Testis (tissue), 3 donors: Measurements from ENCODE around the gene CPD. TPM values are rescaled to one million over a fixed set of nuclear protein-coding genes. Genes with fewer than 3 reads are reported as not detected.

Experiments used
- DNase-seq: peaks from one replicate; pipeline ENCODE4 v3.0.0-alpha.2; 2019
- H3K27ac ChIP-seq, 2 donors: fragments of 200-600 bp; sonication (generic); one replicate each; pipeline ENCODE4 v1.5.1; 2019
- H3K27me3 ChIP-seq: fragments of 200-600 bp; sonication (generic); one replicate; pipeline ENCODE4 v1.5.1; 2019
- H3K36me3 ChIP-seq: fragments of 200-600 bp; sonication (generic); one replicate; pipeline ENCODE4 v1.5.1; 2017; ENCODE audit warnings: low read depth; ENCODE audit errors: missing control alignments
- H3K4me1 ChIP-seq: fragments of 200-600 bp; sonication (generic); one replicate; pipeline ENCODE4 v1.5.1; 2019
- H3K4me3 ChIP-seq, 2 donors: fragments of 200-600 bp; sonication (generic); one replicate each; pipeline ENCODE4 v1.5.1; 2017 to 2019
- H3K9me3 ChIP-seq: fragments of 200-600 bp; sonication (generic); one replicate; pipeline ENCODE4 v1.5.1; 2017
- POLR2A ChIP-seq: fragments of 450-650 bp; IDR thresholded peaks from one replicate; pipeline ENCODE4 v1.6.1; 2017; ENCODE audit warnings: antibody characterized with exemption, mild to moderate bottlenecking, moderate library complexity
- WGBS, 2 donors: methylation state at CpG; one replicate each; pipeline ENCODE4 v1.1.5; 2018; 5-methylcytosine and 5-hydroxymethylcytosine counted together
- intact Hi-C: fragments of 100-400 bp; cut with DNase I; formaldehyde crosslinking; loops from one replicate; pipeline ENCODE4 v1.15.1; 2023; ENCODE audit warnings: low total_unique reads
- polyA plus RNA-seq: library from polyadenylated mRNA; stranded (reverse); fragments of 350-450 nt; fragmentation: Illumina TruSeq; extraction: RNeasy Lipid Tissue Mini Kit (QIAGEN cat#74804); gene quantifications from one replicate; pipeline ENCODE4 v1.2.3, GENCODE V29; 2014; ENCODE audit warnings: low read depth, low replicate concordance; ENCODE audit not compliant: insufficient read depth
- total RNA-seq, 2 donors: library from RNA; depleted of rRNA; stranded (reverse); fragments of >200 nt; gene quantifications; one replicate each; pipeline ENCODE4 v1.2.3, GENCODE V29; 2016
- TF ChIP-seq, protein P1 (sequence below), 3 experiments: fragments of 450-650 bp in 2 of 3; fragments of 200-600 bp in 1 of 3; sonication (generic) in 1 of 3; IDR thresholded peaks; one replicate each; pipeline ENCODE4 v1.5.1; 2016 to 2019; ENCODE audit warnings: antibody characterized with exemption in 3 of 3, mild to moderate bottlenecking in 2 of 3, moderate library complexity in 1 of 3

The CPD gene
- total and polyA plus RNA-seq, 3 donors from 2014 or later, result 108 to 194 (median 134) TPM

DNA sequence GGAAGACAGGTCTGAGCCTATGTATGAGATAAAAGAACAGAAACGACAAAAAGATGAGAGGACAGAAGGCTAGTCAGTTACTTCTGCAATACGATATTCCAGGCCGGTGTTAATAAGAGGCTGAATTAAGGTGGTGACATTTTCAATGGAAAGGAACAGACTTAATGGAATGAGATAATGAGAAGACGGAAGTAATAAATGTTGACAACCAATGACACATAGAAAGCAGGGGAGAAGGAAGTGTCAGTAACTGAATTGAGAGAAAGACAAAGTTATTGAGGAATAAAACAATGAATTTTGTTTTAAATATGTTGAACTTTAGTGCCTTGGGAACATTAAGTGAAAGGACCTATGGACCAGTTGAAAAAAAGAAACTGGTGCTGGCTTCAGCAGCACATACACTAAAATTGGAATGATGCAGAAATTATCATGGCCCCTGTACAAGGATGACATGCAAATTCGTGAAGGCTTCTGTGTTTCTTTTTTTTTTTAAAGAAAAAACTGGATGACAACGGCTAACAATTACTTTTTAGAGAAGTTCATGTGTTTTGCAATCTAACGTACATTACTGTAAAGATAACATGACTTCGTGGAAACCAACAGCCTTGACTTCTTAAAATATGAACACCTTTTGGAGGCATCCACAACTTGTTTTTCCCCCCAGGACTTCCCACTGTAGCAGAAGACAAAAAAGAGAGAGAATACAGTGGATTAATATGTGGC is 18.5 kb upstream of the CPD start:
- intact Hi-C loops, result no loop called here
- 77 to 85% methylated on average over 8 of the region's 8 CpGs for WGBS, 2 donors

DNA sequence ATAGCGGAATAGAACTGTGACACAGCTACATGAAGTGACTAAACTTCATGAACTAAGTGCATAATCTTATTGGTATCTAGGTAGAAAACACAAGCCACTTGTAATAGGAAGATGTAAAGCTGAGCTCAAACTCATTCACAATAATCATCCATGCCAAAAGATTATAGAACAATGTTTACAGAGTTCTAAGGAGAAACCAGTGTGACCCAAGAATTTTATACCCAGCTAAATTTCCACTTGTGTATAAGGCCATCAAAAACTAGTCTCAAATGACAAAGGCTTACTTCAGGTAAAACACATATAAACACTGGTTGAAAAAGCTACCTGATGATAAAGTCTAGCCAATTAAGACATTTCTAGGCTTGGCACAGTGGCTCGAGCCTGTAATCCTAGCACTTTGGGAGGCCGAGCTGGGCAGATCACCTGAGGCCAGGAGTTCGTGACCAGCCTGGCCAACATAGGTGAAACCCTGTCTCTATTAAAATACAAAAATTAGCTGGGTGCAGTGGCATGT is 16.9 kb upstream of the CPD start:
- H3K27me3 ChIP-seq, result no peaks in the 10 kb centered on the region
- DNase-seq, result no peak
- 93 to 96% methylated on average over 4 of the region's 4 CpGs for WGBS, 2 donors
- TF ChIP-seq, protein P1, sequence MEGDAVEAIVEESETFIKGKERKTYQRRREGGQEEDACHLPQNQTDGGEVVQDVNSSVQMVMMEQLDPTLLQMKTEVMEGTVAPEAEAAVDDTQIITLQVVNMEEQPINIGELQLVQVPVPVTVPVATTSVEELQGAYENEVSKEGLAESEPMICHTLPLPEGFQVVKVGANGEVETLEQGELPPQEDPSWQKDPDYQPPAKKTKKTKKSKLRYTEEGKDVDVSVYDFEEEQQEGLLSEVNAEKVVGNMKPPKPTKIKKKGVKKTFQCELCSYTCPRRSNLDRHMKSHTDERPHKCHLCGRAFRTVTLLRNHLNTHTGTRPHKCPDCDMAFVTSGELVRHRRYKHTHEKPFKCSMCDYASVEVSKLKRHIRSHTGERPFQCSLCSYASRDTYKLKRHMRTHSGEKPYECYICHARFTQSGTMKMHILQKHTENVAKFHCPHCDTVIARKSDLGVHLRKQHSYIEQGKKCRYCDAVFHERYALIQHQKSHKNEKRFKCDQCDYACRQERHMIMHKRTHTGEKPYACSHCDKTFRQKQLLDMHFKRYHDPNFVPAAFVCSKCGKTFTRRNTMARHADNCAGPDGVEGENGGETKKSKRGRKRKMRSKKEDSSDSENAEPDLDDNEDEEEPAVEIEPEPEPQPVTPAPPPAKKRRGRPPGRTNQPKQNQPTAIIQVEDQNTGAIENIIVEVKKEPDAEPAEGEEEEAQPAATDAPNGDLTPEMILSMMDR (IDR thresholded peaks at IDR 0.05), result no peak
- no peak for TF ChIP-seq POLR2A
- no peak overlapping the region for H3K27ac ChIP-seq
- intact Hi-C loops, result no loop called here
- H3K36me3 ChIP-seq, result no peaks in the 10 kb centered on the region
- no peaks in the 10 kb centered on the region for H3K4me1 ChIP-seq
- no peaks in the 10 kb centered on the region for H3K9me3 ChIP-seq
- H3K4me3 ChIP-seq, result no peak overlapping the region

More for the DNA sequence above, 18.5 kb upstream of the CPD start:
- TF ChIP-seq, protein P1 (IDR thresholded peaks at IDR 0.05), result no peak
- TF ChIP-seq POLR2A, result no peak
- no peaks in the 10 kb centered on the region for H3K9me3 ChIP-seq
- DNase-seq, result no peak
- no peaks in the 10 kb centered on the region for H3K4me1 ChIP-seq
- H3K27ac ChIP-seq, result no peak overlapping the region
- H3K4me3 ChIP-seq, result no peak overlapping the region
- H3K36me3 ChIP-seq, result no peaks in the 10 kb centered on the region
- H3K27me3 ChIP-seq, result no peaks in the 10 kb centered on the region

DNA sequence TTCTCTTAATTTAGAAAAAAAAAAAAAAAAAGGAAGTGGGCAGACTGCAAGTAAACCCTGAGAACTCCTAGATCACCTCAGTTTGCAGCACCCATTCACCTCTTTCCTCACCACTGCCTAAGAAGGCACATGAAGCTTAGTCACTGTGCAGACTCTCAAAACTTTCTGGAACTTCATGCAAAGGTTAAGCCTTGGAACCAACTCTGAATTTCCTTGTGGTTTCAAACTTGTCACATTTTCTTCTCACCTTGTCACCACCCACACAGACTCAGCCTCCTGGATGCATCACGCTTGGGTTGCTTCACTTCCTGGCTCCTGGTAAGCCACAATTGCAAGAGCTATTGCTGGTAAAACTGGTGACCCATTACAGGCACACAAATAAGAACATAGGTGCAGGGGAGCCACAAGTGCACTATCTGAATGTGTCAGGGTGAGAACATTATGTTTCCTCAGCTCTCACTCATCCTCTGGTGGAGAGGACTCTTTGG is 15.0 kb upstream of the CPD start:
- intact Hi-C loops, result no loop called here
- TF ChIP-seq, protein P1 (IDR thresholded peaks at IDR 0.05), result no peak
- TF ChIP-seq POLR2A, result no peak
- Histone ChIP-seq H3K4me1 (no peaks in the 10 kb centered on the region), H3K9me3 (no peaks in the 10 kb centered on the region), H3K4me3 (no peak overlapping the region), H3K27me3 (no peaks in the 10 kb centered on the region), H3K27ac (no peak overlapping the region), H3K36me3 (no peaks in the 10 kb centered on the region)
- no peak for DNase-seq
- 60 to 75% methylated on average over 1 of the region's 1 CpG for WGBS, 2 donors

DNA sequence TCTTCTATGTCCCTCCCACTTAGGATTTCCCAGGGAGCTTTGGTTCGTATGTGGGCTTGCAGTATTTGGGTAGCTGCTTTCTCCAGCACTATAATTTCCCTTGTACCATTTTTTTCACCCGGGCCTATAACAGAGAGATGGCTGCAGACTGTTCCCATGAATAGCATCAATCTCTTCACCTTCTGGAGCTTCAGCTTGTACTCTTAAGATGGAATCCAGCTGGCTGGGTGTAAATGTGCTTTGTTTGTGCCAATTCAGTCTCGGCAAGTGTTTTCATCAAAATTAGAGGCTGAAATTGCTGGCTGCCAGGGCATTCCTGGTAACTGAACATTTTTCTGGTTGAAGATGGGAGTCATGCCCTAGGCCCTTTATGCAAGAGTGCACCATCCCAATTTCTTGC is 12.2 kb upstream of the CPD start:
- no peaks in the 10 kb centered on the region for H3K36me3 ChIP-seq
- H3K27ac ChIP-seq, result no peak overlapping the region
- no peaks in the 10 kb centered on the region for H3K27me3 ChIP-seq
- 46 to 64% methylated on average over 3 of the region's 3 CpGs for WGBS, 2 donors
- no peak for DNase-seq
- intact Hi-C loops, result no loop called here
- no peak for TF ChIP-seq POLR2A
- TF ChIP-seq, protein P1 (IDR thresholded peaks at IDR 0.05), result no peak
- H3K9me3 ChIP-seq, result no peaks in the 10 kb centered on the region
- no peaks in the 10 kb centered on the region for H3K4me1 ChIP-seq
- H3K4me3 ChIP-seq, result no peak overlapping the region
